OCI-LY7 (cell line): ENCODE results near the gene GPD1L. TPM values are rescaled to one million over a fixed set of nuclear protein-coding genes. Genes with fewer than 3 reads are reported as not detected.
A peak's percentile ranks its signal among the peaks of the same experiment; 100 is the strongest.
"Not testable (repeated sequence)": the region's sequence is repeated elsewhere in the genome, so short reads cannot be mapped to it uniquely, and the experiment has no call there.

Experiments
- Bru-seq: library from RNA; stranded (reverse); fragments of 400-500 nt; gene quantifications from one replicate; lab custom pipeline; 2021; lab: Mats Ljungman, UMichigan
- BruChase-seq, 2 experiments: library from RNA; stranded (reverse); fragments of 400-500 nt; gene quantifications; one replicate each; lab custom pipeline; 2021; lab: Mats Ljungman, UMichigan
- BruUV-seq: library from RNA; stranded (reverse); fragments of 400-500 nt; replicated peaks from 2 replicates; lab custom pipeline; 2021; lab: Mats Ljungman, UMichigan
- CTCF ChIA-PET: fragments of 300-600 bp; sonication (Branson Sonifier 250); formaldehyde crosslinking; loops from one replicate; lab custom pipeline; 2022; ENCODE audit warnings: antibody characterized with exemption; ENCODE audit not compliant: unreplicated experiment; lab: Charles Lee
- POLR2A ChIA-PET: fragments of 300-600 bp; sonication (Branson Sonifier 250); formaldehyde crosslinking; loops from one replicate; lab custom pipeline; 2022; ENCODE audit warnings: antibody characterized with exemption; lab: Charles Lee
- DNase-seq: peaks from one replicate; pipeline ENCODE4 v3.0.0-alpha.2; 2015; ENCODE audit warnings: low spot score
- H2AFZ ChIP-seq: fragments of 200-600 bp; sonication (generic), shearing (Covaris generic); 2 replicates; pipeline ENCODE4 v1.6.1; 2014; ENCODE audit warnings: mild to moderate bottlenecking, antibody characterized with exemption, low read length, moderate library complexity
- H3K27ac ChIP-seq: fragments of 200-600 bp; sonication (generic); 2 replicates; pipeline ENCODE4 v1.5.1; 2014; ENCODE audit warnings: mixed run types, low read depth, mild to moderate bottlenecking, moderate library complexity, low read length, inconsistent platforms; ENCODE audit not compliant: poor library complexity, severe bottlenecking
- H3K36me3 ChIP-seq: fragments of 200-600 bp; sonication (generic); 2 replicates; pipeline ENCODE4 v1.6.1; 2014; ENCODE audit warnings: mild to moderate bottlenecking, antibody characterized with exemption, low read length, moderate library complexity, mixed read lengths; ENCODE audit not compliant: insufficient read depth
- H3K4me1 ChIP-seq: fragments of 200-600 bp; sonication (generic); 2 replicates; pipeline ENCODE4 v1.5.1; 2014; ENCODE audit warnings: mild to moderate bottlenecking, low read length; ENCODE audit not compliant: insufficient read depth, poor library complexity, severe bottlenecking
- H3K4me2 ChIP-seq: fragments of 200-600 bp; sonication (generic); 2 replicates; pipeline ENCODE4 v1.6.1; 2014; ENCODE audit warnings: mild to moderate bottlenecking, low read length
- H3K4me3 ChIP-seq: fragments of 200-600 bp; sonication (generic); 2 replicates; pipeline ENCODE4 v1.5.1; 2014; ENCODE audit warnings: mild to moderate bottlenecking, low read depth, low read length; ENCODE audit not compliant: poor library complexity, severe bottlenecking
- H3K79me2 ChIP-seq: fragments of 200-600 bp; sonication (generic); 2 replicates; pipeline ENCODE4 v1.6.1; 2016; ENCODE audit warnings: low read depth, mild to moderate bottlenecking, low read length, moderate library complexity, mixed read lengths; ENCODE audit not compliant: insufficient read depth
- H3K9me2 ChIP-seq: fragments of 200-600 bp; sonication (generic); 2 replicates; pipeline ENCODE4 v1.6.1; 2016; ENCODE audit warnings: mild to moderate bottlenecking, low read length, mixed read lengths; ENCODE audit not compliant: insufficient read depth
- H3K9me3 ChIP-seq: fragments of 200-600 bp; sonication (generic); 2 replicates; pipeline ENCODE4 v1.6.1; 2014; ENCODE audit warnings: mild to moderate bottlenecking, mixed run types, low read length, mixed read lengths
- H4K20me1 ChIP-seq: fragments of 200-600 bp; sonication (generic); 2 replicates; pipeline ENCODE4 v1.6.1; 2014; ENCODE audit warnings: mild to moderate bottlenecking, antibody characterized with exemption, low read length, moderate library complexity, mixed read lengths; ENCODE audit not compliant: insufficient read depth
- EZH2phosphoT487 ChIP-seq: fragments of 200-600 bp; sonication (generic); IDR thresholded peaks from 2 replicates; pipeline ENCODE4 v1.6.1; 2018; ENCODE audit warnings: low read depth, borderline replicate concordance, mild to moderate bottlenecking, mixed run types, antibody characterized with exemption, low read length, moderate library complexity, mixed read lengths
- intact Hi-C: fragments of 100-400 bp; cut with micrococcal nuclease; formaldehyde crosslinking; loops from one replicate; pipeline ENCODE4 v1.10.0; 2022; ENCODE audit not compliant: unreplicated experiment
- long read RNA-seq: library from polyadenylated mRNA; stranded (forward); transcript quantifications from one replicate; pipeline ENCODE4 v2.0.0, GENCODE V29; 2022
- total RNA-seq, 2 experiments: library from RNA; depleted of rRNA in 1 of 2; stranded (reverse); fragments of >200 nt in 1 of 2; shearing (Covaris generic) in 1 of 2; gene quantifications; 2 replicates each; pipeline ENCODE4 v1.2.3, GENCODE V29; 2014 to 2022
- TF ChIP-seq, protein P1 (sequence below): fragments of 200-600 bp; sonication (generic); conservative IDR thresholded peaks from 2 replicates; pipeline ENCODE4 v1.5.1; 2014; ENCODE audit warnings: mild to moderate bottlenecking, antibody characterized with exemption, low read length, moderate library complexity, mixed read lengths

Gene GPD1L
- total RNA-seq (2014; rRNA removed; shearing (Covaris generic)) (27.5 and 30.4 TPM in 2 replicates), total RNA-seq (2022) (29.2 and 34.6 TPM in 2 replicates), Bru-seq, nascent RNA (percentile 67 among the genes with signal in this experiment), BruChase-seq, experiment 1, labeled RNA remaining after a 6-hour chase (percentile 71 among the genes with signal in this experiment), BruChase-seq, experiment 2, labeled RNA remaining after a 2-hour chase (percentile 66 among the genes with signal in this experiment)
- long read RNA-seq, full-length matches to known transcripts: 12 of 22 reads
- long read RNA-seq, partial matches to known transcripts: 1 of 22 reads
- long read RNA-seq, other reads (novel, unspliced or antisense): 9 of 22 reads

DNA sequence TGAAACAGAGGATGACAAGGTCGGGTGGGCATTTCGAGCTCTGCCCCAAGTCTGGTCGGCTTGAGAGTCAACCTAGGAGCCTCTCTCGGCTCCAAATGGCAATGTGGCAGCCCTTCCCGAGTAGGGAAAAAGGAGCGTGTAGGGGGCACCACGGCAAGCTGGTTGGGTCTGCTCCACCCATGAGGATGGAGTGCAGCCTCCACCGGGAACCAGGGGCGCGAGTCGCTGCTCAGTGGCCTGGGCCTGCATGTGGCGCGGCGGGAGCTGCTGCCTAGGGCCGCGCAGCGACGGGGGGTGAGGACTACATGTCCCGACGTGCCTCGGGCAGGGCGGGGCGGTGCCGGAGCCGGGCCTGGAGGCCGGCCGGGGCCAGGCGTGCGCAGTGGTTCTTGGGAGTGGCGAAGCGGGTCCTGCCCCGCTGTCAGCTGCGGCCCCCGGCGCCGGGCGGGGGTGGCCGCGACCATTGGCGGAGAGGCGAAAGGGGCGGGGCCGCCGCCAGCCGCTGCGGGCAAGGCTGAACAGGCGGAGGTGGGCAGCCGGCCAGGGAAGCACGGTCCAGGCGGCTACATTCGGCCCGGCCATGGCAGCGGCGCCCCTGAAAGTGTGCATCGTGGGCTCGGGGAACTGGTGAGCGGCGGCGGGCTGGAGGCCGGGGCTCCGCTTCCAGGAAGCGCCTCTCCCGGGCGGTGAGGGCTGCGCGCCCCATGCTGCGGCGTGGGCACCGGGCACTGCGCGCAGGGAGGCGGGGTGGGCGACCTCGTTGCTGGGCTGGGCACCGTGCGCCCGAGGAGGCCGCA lies at the start of gene GPD1L:
TSS of gene GPD1L (plus strand) at position 489 of the 797 bp plus-strand sequence. CDS start at position 581, 92 bp downstream.
- H3K4me1 ChIP-seq: peaks cover 12% of the 10 kb centered on the region
- H3K4me2 ChIP-seq: peak within 1 kb of the TSS; percentile 99
- H3K4me3 ChIP-seq: peak within 1 kb of the TSS; percentile 93
- peaks cover 14% of the 10 kb centered on the region; the same call in 1 of the 2 replicates for H3K9me3 ChIP-seq
- H3K27ac ChIP-seq: no peak within 1 kb of the TSS
- no peaks in the 10 kb centered on the region for H3K9me2 ChIP-seq
- intact Hi-C loops: loop anchor here (2.0 kb wide), 1 partner anchor 80 kb away; no protein-coding TSS in a partner anchor
- H3K36me3 ChIP-seq: no peaks in the 10 kb centered on the region; the same call in 1 of the 2 replicates
- BruUV-seq: no TSS peak
- no peaks in the 10 kb centered on the region for H4K20me1 ChIP-seq
- DNase-seq: peak; percentile 96
- H2AFZ ChIP-seq: peak within 1 kb of the TSS; percentile 93
- CTCF ChIA-PET: no interaction called here
- peaks cover 18% of the 10 kb centered on the region; the same call in 1 of the 2 replicates for H3K79me2 ChIP-seq
- TF ChIP-seq EZH2phosphoT487: no peak
- TF ChIP-seq, protein P1, sequence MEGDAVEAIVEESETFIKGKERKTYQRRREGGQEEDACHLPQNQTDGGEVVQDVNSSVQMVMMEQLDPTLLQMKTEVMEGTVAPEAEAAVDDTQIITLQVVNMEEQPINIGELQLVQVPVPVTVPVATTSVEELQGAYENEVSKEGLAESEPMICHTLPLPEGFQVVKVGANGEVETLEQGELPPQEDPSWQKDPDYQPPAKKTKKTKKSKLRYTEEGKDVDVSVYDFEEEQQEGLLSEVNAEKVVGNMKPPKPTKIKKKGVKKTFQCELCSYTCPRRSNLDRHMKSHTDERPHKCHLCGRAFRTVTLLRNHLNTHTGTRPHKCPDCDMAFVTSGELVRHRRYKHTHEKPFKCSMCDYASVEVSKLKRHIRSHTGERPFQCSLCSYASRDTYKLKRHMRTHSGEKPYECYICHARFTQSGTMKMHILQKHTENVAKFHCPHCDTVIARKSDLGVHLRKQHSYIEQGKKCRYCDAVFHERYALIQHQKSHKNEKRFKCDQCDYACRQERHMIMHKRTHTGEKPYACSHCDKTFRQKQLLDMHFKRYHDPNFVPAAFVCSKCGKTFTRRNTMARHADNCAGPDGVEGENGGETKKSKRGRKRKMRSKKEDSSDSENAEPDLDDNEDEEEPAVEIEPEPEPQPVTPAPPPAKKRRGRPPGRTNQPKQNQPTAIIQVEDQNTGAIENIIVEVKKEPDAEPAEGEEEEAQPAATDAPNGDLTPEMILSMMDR: 0 out of 2 replicates have a peak, but pooled peaks have one; percentile 10
- POLR2A ChIA-PET: interaction anchor here (0.6 to 1.5 kb wide), 4 partner anchors 22 to 575 kb away, joined by 3 to 4 read pairs (median 4); no protein-coding TSS in a partner anchor

DNA sequence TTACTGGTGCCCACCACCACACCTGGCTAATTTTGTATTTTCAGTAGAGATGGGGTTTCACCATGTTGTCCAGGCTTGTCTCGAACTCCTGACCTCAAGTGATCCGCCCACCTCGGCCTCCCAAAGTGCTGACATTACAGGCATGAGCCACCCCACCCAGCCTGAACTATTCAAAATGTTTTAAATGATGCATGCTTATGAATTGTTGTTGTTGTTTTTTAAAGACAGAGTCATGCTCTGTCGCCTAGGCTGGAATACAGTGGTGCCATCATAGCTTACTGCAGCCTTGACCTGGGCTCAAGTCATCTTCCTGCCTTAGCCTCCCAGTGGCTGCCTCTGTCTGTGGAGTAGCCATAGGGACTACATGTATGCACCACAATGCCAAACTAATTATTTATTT lies 48.0 kb upstream of the GPD1L start:
- H4K20me1 ChIP-seq, H2AFZ ChIP-seq, H3K36me3 ChIP-seq, intact Hi-C loops, CTCF ChIA-PET, H3K4me2 ChIP-seq, DNase-seq, BruUV-seq, H3K9me3 ChIP-seq, H3K4me1 ChIP-seq, H3K4me3 ChIP-seq, H3K9me2 ChIP-seq, H3K27ac ChIP-seq, H3K79me2 ChIP-seq: not testable (repeated sequence)
- POLR2A ChIA-PET: interaction anchor here (0.6 to 1.0 kb wide), 2 partner anchors 10 to 13 kb away, joined by 3 to 5 read pairs; no protein-coding TSS in a partner anchor

DNA sequence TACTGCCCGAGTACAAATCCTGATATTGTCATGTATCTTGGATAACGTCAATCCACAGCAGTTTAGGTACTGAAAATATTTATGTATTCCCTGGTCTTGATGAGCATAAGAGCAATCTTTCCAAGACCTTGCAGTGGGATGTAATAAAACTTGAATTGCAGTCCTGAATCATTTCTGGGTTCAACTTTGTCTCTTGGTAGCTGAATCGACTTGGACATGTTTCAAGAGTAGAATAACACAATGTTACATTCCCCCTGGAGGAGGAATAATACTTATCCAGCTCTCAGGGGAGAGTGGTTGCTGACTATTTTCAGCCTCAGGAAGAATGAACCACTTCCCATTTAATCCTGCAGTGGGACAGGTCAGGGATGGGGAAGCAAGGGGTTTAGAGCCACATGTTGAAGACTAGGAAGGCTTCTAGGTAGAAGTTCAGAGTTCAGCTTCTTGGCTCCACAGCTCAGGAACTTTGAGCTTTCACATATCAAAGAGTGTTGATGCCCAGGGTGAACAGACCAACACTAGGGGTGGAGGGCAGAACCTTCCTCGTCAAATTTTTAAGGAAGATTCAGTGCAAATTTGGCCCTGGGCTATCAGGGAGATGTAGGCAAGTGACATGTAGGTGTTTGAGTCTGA lies 43.4 kb upstream of the GPD1L start:
- Histone ChIP-seq H3K36me3 (no peaks in the 10 kb centered on the region), H3K4me1 (no peaks in the 10 kb centered on the region), H3K9me2 (no peaks in the 10 kb centered on the region), H3K27ac (no peak overlapping the region), H2AFZ (no peak overlapping the region), H3K79me2 (no peaks in the 10 kb centered on the region), H3K9me3 (no peaks in the 10 kb centered on the region), H3K4me3 (no peak overlapping the region), H3K4me2 (no peak overlapping the region), H4K20me1 (no peaks in the 10 kb centered on the region)
- intact Hi-C loops: no loop called here
- no peak for DNase-seq
- ChIA-PET CTCF (no interaction called here), POLR2A (interaction anchor here (1.1 kb wide), 1 partner anchor 18 kb away, joined by 5 read pairs; no protein-coding TSS in a partner anchor)
- no TSS peak for BruUV-seq
- TF ChIP-seq, protein P1: no peak
- no peak for TF ChIP-seq EZH2phosphoT487
